ENCODE results near the gene LPP. TPM values are rescaled to one million over a fixed set of nuclear protein-coding genes. Genes with fewer than 3 reads are reported as not detected.
A peak's percentile ranks its signal among the peaks of the same experiment; 100 is the strongest.

The LPP gene
- polyA plus RNA-seq, 1 experiment = 76.3 TPM

DNA sequence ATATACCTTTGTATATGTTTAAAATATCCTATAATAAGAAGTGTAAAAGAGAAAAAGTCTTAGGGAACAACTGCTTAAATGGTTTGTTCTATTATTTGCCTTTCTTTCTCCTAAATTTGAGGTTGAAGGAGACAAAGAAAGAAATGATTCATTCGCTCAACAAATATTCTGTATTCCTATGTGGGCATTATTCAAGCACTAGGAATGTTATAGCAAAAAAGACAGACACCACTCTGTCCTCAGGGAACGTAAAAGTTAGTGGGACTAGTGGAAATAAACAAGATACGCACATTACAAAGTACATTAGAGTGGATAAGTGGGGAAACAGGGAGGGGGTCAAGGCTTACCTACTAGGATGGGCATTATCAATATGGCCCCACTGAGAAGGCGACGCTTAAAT, 332.2 kb downstream of the LPP start:
- Histone ChIP-seq H3K27ac (ENCODE audit: low read depth, low read length) (no peak overlapping the region), H3K27me3 (ENCODE audit: control insufficient read depth, insufficient read depth, low read length) (no peaks in the 10 kb centered on the region), H3K4me3 (ENCODE audit: low read depth, low read length) (no peak overlapping the region), H3K9me3 (ENCODE audit: control insufficient read depth, insufficient read depth, low read length) (no peaks in the 10 kb centered on the region)
- ChIA-PET CTCF (interaction anchor here (1.8 kb wide), 1 partner anchor 746 kb away, joined by 4 read pairs; no protein-coding TSS in a partner anchor), POLR2A (no interaction called here)
- DNase-seq (ENCODE audit: low read depth, low spot score) = no peak
- TF ChIP-seq, protein P1, sequence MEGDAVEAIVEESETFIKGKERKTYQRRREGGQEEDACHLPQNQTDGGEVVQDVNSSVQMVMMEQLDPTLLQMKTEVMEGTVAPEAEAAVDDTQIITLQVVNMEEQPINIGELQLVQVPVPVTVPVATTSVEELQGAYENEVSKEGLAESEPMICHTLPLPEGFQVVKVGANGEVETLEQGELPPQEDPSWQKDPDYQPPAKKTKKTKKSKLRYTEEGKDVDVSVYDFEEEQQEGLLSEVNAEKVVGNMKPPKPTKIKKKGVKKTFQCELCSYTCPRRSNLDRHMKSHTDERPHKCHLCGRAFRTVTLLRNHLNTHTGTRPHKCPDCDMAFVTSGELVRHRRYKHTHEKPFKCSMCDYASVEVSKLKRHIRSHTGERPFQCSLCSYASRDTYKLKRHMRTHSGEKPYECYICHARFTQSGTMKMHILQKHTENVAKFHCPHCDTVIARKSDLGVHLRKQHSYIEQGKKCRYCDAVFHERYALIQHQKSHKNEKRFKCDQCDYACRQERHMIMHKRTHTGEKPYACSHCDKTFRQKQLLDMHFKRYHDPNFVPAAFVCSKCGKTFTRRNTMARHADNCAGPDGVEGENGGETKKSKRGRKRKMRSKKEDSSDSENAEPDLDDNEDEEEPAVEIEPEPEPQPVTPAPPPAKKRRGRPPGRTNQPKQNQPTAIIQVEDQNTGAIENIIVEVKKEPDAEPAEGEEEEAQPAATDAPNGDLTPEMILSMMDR (IDR thresholded peaks at IDR 0.05; ENCODE audit: low read depth, low read length) = no peak

- no peaks in the 10 kb centered on the region for H3K27me3 ChIP-seq (ENCODE audit: control insufficient read depth, insufficient read depth, low read length)
- no peak overlapping the region for H3K27ac ChIP-seq (ENCODE audit: low read depth, low read length)
- H3K9me3 ChIP-seq (ENCODE audit: control insufficient read depth, insufficient read depth, low read length) = no peaks in the 10 kb centered on the region
- DNase-seq (ENCODE audit: low read depth, low spot score) = no peak
- ChIA-PET POLR2A (no interaction called here), CTCF (interaction anchor here (1.8 kb wide), 1 partner anchor 746 kb away, joined by 4 read pairs; no protein-coding TSS in a partner anchor)
- TF ChIP-seq, protein P1 (IDR thresholded peaks at IDR 0.05; ENCODE audit: low read depth, low read length) = no peak
- no peak overlapping the region for H3K4me3 ChIP-seq (ENCODE audit: low read depth, low read length)
Observed at GRCh38 chr3:188486952-188487351, 333.0 kb downstream of the LPP start.

DNA sequence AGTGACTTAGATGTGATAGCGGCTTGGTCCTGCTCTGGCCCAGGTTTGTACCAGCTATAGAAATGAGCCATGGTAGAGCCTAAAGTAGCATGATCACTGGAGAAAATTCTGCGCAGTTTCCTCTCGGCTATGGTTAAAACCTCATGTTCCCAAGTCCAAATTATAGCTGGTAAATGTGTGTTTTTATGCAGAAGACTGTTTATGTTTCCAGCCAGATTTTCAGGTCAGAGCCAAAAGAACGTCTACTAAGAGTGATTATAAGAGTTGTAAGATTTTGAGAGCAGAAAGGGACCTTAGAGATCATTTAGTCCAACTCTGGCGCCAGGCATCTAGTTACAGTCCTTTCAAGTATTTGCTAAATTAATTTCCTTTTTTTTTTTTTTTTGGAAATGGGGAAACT, 333.7 kb downstream of the LPP start:
- no peak for DNase-seq (ENCODE audit: low read depth, low spot score)
- TF ChIP-seq, protein P1 (IDR thresholded peaks at IDR 0.05; ENCODE audit: low read depth, low read length) = no peak
- no peaks in the 10 kb centered on the region for H3K27me3 ChIP-seq (ENCODE audit: control insufficient read depth, insufficient read depth, low read length)
- H3K9me3 ChIP-seq (ENCODE audit: control insufficient read depth, insufficient read depth, low read length) = no peaks in the 10 kb centered on the region
- ChIA-PET POLR2A (interaction anchor here (0.7 kb wide), 1 partner anchor 427 kb away, joined by 6 read pairs; no protein-coding TSS in a partner anchor), CTCF (no interaction called here)
- no peak overlapping the region for H3K4me3 ChIP-seq (ENCODE audit: low read depth, low read length)
- no peak overlapping the region for H3K27ac ChIP-seq (ENCODE audit: low read depth, low read length)

DNA sequence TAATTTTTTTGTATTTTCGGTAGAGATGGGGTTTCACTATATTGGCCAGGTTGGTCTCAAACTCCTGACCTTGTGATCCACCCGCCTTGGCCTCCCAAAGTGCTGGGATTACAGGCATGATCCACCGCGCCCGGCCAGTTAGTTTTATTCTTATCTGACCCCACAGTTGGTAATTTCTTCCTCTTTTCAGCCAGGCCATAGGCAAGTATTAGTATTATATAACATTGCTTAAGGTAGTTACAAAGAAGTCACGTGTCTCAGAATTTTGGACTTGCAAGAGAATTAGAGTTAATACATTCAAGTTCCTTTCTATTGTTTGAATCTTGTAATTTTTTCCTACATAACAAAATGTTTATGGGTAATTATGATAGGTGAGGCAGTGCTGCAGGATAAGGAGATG, 334.8 kb downstream of the LPP start:
- Histone ChIP-seq H3K4me3 (ENCODE audit: low read depth, low read length) (no peak overlapping the region), H3K9me3 (ENCODE audit: control insufficient read depth, insufficient read depth, low read length) (no peaks in the 10 kb centered on the region), H3K27me3 (ENCODE audit: control insufficient read depth, insufficient read depth, low read length) (no peaks in the 10 kb centered on the region), H3K27ac (ENCODE audit: low read depth, low read length) (no peak overlapping the region)
- DNase-seq (ENCODE audit: low read depth, low spot score) = no peak
- TF ChIP-seq, protein P1 (IDR thresholded peaks at IDR 0.05; ENCODE audit: low read depth, low read length) = no peak
- ChIA-PET CTCF (no interaction called here), POLR2A (no interaction called here)

DNA sequence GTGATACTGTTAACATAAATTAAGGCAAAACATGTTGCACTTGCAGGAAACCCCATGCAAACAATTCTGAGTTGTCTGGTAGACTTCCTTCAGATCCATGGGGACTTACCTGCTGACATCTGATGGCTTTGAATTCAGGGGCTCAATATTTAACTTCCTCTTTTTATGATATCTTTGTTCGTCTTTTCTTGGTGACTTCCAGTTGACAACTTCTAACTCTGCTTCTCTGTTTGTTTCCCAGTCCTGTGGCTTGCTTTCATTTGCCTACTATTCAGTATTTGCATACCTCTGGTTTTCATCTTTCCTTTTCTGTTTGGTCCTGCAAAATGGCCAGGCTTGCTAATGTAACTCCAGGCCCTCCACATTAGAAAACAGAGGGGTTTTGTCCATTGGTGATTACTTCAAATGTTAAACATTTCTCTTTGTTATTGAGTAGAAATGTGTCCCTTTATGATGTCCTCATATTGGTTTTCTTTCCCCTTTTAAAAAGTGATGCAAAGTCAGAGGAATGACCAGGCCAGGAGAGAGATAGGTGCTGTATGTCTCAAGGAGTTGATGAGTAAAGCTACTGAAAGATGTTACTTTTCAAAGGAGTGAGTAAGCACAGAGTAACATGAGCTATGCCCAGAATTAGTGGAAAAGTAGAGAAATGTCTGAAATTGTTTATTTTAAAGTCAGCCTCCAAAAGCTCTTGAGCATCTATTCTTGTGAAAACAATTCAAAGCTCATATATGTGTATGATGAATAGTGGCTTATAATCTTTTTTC, 335.9 kb downstream of the LPP start:
- POLR2A ChIA-PET = interaction anchor here (0.5 to 1.0 kb wide), 5 partner anchors 17 to 391 kb away, joined by 3 to 5 read pairs (median 5); no protein-coding TSS in a partner anchor
- Histone ChIP-seq H3K27me3 (ENCODE audit: control insufficient read depth, insufficient read depth, low read length) (no peaks in the 10 kb centered on the region), H3K4me3 (ENCODE audit: low read depth, low read length) (no peak overlapping the region), H3K9me3 (ENCODE audit: control insufficient read depth, insufficient read depth, low read length) (no peaks in the 10 kb centered on the region), H3K27ac (ENCODE audit: low read depth, low read length) (peak overlapping the region; percentile 12)
- CTCF ChIA-PET = interaction anchor here (0.6 to 3.0 kb wide), 4 partner anchors 31 to 749 kb away, joined by 3 to 16 read pairs (median 6); no protein-coding TSS in a partner anchor
- DNase-seq (ENCODE audit: low read depth, low spot score) = peak; percentile 41
- TF ChIP-seq, protein P1 (IDR thresholded peaks at IDR 0.05; ENCODE audit: low read depth, low read length) = no peak
